Astrocyte (in vitro differentiated cells and primary cell): ENCODE measurements around the gene CHD3. TPM values are rescaled to one million over a fixed set of nuclear protein-coding genes. Genes with fewer than 3 reads are reported as not detected.

Experiments
- DNase-seq: peaks from one replicate; pipeline ENCODE4 v3.0.0-alpha.2; 2010; ENCODE audit warnings: low read depth
- FAIRE-seq: peaks from 2 replicates; lab custom pipeline; 2011; peaks lifted over from hg19 to GRCh38; lab: Jason Lieb, UNC
- H2AFZ ChIP-seq: 2 replicates; pipeline ENCODE4 v1.6.0; 2012; ENCODE audit warnings: low read depth, low read length, inconsistent platforms
- H3K27ac ChIP-seq: 2 replicates; pipeline ENCODE4 v1.5.1; 2011; ENCODE audit warnings: low read depth, low read length, inconsistent platforms
- H3K27me3 ChIP-seq: 2 replicates; pipeline ENCODE4 v1.6.0; 2011; ENCODE audit warnings: low read length, inconsistent platforms; ENCODE audit not compliant: insufficient read depth
- H3K36me3 ChIP-seq: 2 replicates; pipeline ENCODE4 v1.5.1; 2011; ENCODE audit warnings: low read length, inconsistent platforms; ENCODE audit not compliant: insufficient read depth
- H3K4me1 ChIP-seq: 2 replicates; pipeline ENCODE4 v1.5.1; 2011; ENCODE audit warnings: low read length, inconsistent platforms; ENCODE audit not compliant: insufficient read depth
- H3K4me2 ChIP-seq: 2 replicates; pipeline ENCODE4 v1.6.0; 2012; ENCODE audit warnings: low read length, inconsistent platforms
- H3K4me3 ChIP-seq: 2 replicates; pipeline ENCODE4 v1.5.1; 2011; ENCODE audit warnings: low read depth, mild to moderate bottlenecking, low read length, inconsistent platforms; ENCODE audit not compliant: insufficient read depth
- H3K79me2 ChIP-seq: 2 replicates; pipeline ENCODE4 v1.6.0; 2012; ENCODE audit warnings: mild to moderate bottlenecking, low read length, inconsistent platforms; ENCODE audit not compliant: insufficient read depth
- H3K9ac ChIP-seq: 2 replicates; pipeline ENCODE4 v1.6.0; 2012; ENCODE audit warnings: mild to moderate bottlenecking, low read length, inconsistent platforms
- H3K9me3 ChIP-seq: 2 replicates; pipeline ENCODE4 v1.5.1; 2012; ENCODE audit warnings: low read depth, mild to moderate bottlenecking, low read length, inconsistent platforms; ENCODE audit not compliant: insufficient read depth
- H4K20me1 ChIP-seq: 2 replicates; pipeline ENCODE4 v1.6.0; 2012; ENCODE audit warnings: low read length, inconsistent platforms; ENCODE audit not compliant: insufficient read depth
- H3K27ac Mint-ChIP-seq: one replicate; pipeline ENCODE4 v1.8.0; 2021; ENCODE audit warnings: mild to moderate bottlenecking, mixed read lengths; ENCODE audit not compliant: unreplicated experiment
- H3K27me3 Mint-ChIP-seq: one replicate; pipeline ENCODE4 v1.8.0; 2021; ENCODE audit warnings: low read depth, mixed read lengths; ENCODE audit not compliant: unreplicated experiment
- H3K36me3 Mint-ChIP-seq: one replicate; pipeline ENCODE4 v1.8.0; 2021; ENCODE audit warnings: low read depth, mixed read lengths; ENCODE audit not compliant: unreplicated experiment
- H3K4me1 Mint-ChIP-seq: one replicate; pipeline ENCODE4 v1.8.0; 2021; ENCODE audit warnings: low read depth, mixed read lengths; ENCODE audit not compliant: unreplicated experiment
- H3K4me3 Mint-ChIP-seq: one replicate; pipeline ENCODE4 v1.8.0; 2021; ENCODE audit warnings: mild to moderate bottlenecking, moderate library complexity, mixed read lengths; ENCODE audit not compliant: unreplicated experiment
- H3K9me3 Mint-ChIP-seq: one replicate; pipeline ENCODE4 v1.8.0; 2021; ENCODE audit warnings: mild to moderate bottlenecking, mixed read lengths; ENCODE audit not compliant: unreplicated experiment
- CTCF ChIP-seq: IDR thresholded peaks from 2 replicates; pipeline ENCODE4 v1.5.1; 2011; ENCODE audit warnings: low read depth, mild to moderate bottlenecking, inconsistent platforms, low read length, moderate library complexity; ENCODE audit not compliant: insufficient read depth
- EZH2 ChIP-seq: IDR thresholded peaks from 2 replicates; pipeline ENCODE4 v1.6.1; 2012; ENCODE audit warnings: mild to moderate bottlenecking, low read length, inconsistent platforms; ENCODE audit not compliant: insufficient read depth
- total RNA-seq: library from RNA; stranded (reverse); gene quantifications from 2 replicates; pipeline ENCODE4 v1.2.1, GENCODE V29; 2021

The CHD3 gene
- total RNA-seq, 1 donor from 2014 or later: 111 TPM

DNA sequence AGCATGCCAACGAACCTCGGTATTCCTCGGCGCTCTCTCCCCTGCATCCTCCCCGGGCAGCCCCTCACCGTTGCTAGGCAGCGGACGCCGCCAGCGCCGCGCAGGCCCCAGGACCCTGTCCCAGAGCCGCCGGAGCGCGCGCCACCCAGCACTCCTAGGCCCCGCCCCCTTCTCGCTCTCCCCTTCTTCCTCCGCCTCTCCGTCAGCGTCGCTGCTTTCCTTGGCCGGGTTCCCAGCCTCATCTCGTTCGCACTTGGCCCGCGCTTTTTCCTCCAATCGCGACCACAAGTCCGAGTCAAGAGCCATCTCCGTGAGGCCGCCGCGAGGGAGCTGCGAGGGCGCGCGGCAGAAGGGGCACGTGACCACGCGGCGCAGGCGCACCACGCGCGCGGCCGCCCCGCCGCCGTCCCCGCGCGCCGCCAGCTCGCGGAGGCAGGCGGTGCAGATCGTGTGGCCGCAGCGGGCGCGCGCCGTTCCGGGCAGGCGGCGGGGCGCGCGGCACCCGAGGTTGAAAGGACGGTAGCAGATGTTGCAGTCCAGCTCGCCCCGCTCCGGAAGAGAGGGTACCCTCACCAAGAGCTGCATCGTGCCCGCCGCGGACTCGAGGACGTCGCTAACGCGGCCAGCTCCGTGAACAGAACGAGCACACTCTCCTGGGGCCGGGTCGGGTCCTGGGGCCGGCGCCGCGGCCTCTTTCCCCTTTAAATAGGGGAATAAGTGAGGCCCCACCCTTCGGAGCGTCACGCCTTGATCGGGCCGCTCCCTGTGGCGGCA lies 27.2 kb downstream of the CHD3 start, which contains the start of gene RNF227:
Gene RNF227, minus strand, starts transcription at position 679 of the 774 bp plus-strand sequence. Its CDS starts 94 bp downstream, at position 585.
- no peak for FAIRE-seq
- peaks cover 12% of the 10 kb centered on the region for H4K20me1 ChIP-seq
- TF ChIP-seq CTCF: no peak
- no peak for TF ChIP-seq EZH2
- no peaks in the 10 kb centered on the region for H3K79me2 ChIP-seq
- peaks cover 21% of the 10 kb centered on the region for H3K4me1 ChIP-seq
- DNase-seq: peak; percentile 92
- Mint-ChIP-seq H3K4me1 (peaks cover 7% of the 10 kb centered on the region), H3K9me3 (no peaks in the 10 kb centered on the region), H3K36me3 (no peaks in the 10 kb centered on the region), H3K27me3 (peaks cover 4% of the 10 kb centered on the region), H3K4me3 (peak within 1 kb of the TSS; percentile 84), H3K27ac (peak within 1 kb of the TSS; percentile 92)
- H3K27me3 ChIP-seq: no peaks in the 10 kb centered on the region
- H3K9me3 ChIP-seq: no peaks in the 10 kb centered on the region
- H3K9ac ChIP-seq: peak within 1 kb of the TSS; percentile 69
- no peaks in the 10 kb centered on the region for H3K36me3 ChIP-seq
- peak within 1 kb of the TSS; percentile 65 for H3K4me3 ChIP-seq
- H2AFZ ChIP-seq: peak within 1 kb of the TSS; percentile 81
- peak within 1 kb of the TSS; percentile 91 for H3K4me2 ChIP-seq
- peak within 1 kb of the TSS; percentile 81 for H3K27ac ChIP-seq

- DNase-seq (no peak), FAIRE-seq (no peak)
- H3K79me2 ChIP-seq: no peaks in the 10 kb centered on the region
- peak overlapping the region; percentile 65 for H3K4me3 ChIP-seq
- peak overlapping the region; percentile 69 for H3K9ac ChIP-seq
- H3K4me1 ChIP-seq: peaks cover 21% of the 10 kb centered on the region
- Mint-ChIP-seq H3K4me3 (peak overlapping the region; percentile 81), H3K27me3 (peaks cover 4% of the 10 kb centered on the region), H3K9me3 (no peaks in the 10 kb centered on the region), H3K36me3 (no peaks in the 10 kb centered on the region), H3K27ac (peak overlapping the region; percentile 92), H3K4me1 (peaks cover 7% of the 10 kb centered on the region)
- peak overlapping the region; percentile 81 for H3K27ac ChIP-seq
- H3K27me3 ChIP-seq: no peaks in the 10 kb centered on the region
- H3K36me3 ChIP-seq: no peaks in the 10 kb centered on the region
- peak overlapping the region; percentile 91 for H3K4me2 ChIP-seq
- no peaks in the 10 kb centered on the region for H3K9me3 ChIP-seq
- TF ChIP-seq CTCF (no peak), EZH2 (no peak)
- H2AFZ ChIP-seq: peak overlapping the region; percentile 80
- peaks cover 12% of the 10 kb centered on the region for H4K20me1 ChIP-seq
These were observed 27.7 kb downstream of the CHD3 start for GRCh38 chr17:7916385-7916682.

DNA sequence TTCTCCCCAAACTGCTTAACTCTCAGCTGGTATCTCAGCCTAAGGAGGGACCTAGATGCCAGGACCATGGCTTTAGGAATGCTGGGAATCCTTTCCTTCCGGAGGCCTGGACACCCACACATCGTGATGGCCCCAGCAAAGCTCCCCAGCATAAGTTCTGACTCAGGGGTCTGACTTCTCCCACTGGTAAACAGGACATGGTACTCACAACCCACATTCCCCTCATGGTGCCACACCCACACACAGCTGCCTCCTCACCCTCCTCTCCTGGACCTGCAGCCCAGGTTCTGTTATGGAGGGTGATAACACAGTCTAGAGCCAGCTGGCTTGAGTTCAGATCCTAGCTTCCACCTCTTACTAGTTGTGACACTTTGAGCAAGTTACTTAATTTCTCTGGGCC lies 28.2 kb downstream of the CHD3 start:
- Histone ChIP-seq H3K27ac (peak overlapping the region; percentile 81), H3K4me1 (peaks cover 21% of the 10 kb centered on the region), H3K9ac (peak overlapping the region; percentile 69), H3K27me3 (no peaks in the 10 kb centered on the region), H3K79me2 (no peaks in the 10 kb centered on the region), H3K9me3 (no peaks in the 10 kb centered on the region), H4K20me1 (peaks cover 10% of the 10 kb centered on the region), H3K36me3 (no peaks in the 10 kb centered on the region), H3K4me2 (peak overlapping the region; percentile 91), H2AFZ (peak overlapping the region; percentile 80), H3K4me3 (peak overlapping the region; percentile 31)
- TF ChIP-seq CTCF (no peak), EZH2 (no peak)
- Mint-ChIP-seq H3K36me3 (no peaks in the 10 kb centered on the region), H3K27ac (peak overlapping the region; percentile 92), H3K27me3 (peaks cover 7% of the 10 kb centered on the region), H3K4me1 (peaks cover 7% of the 10 kb centered on the region), H3K9me3 (no peaks in the 10 kb centered on the region), H3K4me3 (peak overlapping the region; percentile 81)
- DNase-seq (peak; percentile 74), FAIRE-seq (no peak)
